Gastrocnemius medialis (tissue), 4 donors: ENCODE data around the gene ZBTB7B. TPM values are rescaled to one million over a fixed set of nuclear protein-coding genes. Genes with fewer than 3 reads are reported as not detected.

Experiments used
- ATAC-seq, 2 donors: fragments of 150-250 bp; one replicate each; pipeline ENCODE4 v1.9.1; 2016
- DNase-seq, 2 donors: peaks; one replicate each; pipeline ENCODE4 v3.0.0-alpha.2; 2019
- H3K27ac ChIP-seq, 4 donors: fragments of 200-600 bp; sonication (generic); 1 replicate in 1 of 4; 2 replicates in 3 of 4; pipeline ENCODE4 v1.5.1; 2016 to 2018; ENCODE audit warnings: mild to moderate bottlenecking in 2 of 4, moderate library complexity in 1 of 4
- H3K27me3 ChIP-seq, 3 donors: fragments of 200-600 bp; sonication (generic) in 2 of 3; 1 replicate in 1 of 3; 2 replicates in 2 of 3; pipeline versions ENCODE4 v1.5.1 to v1.6.0; 2016 to 2019; ENCODE audit warnings: mild to moderate bottlenecking in 1 of 3, moderate library complexity in 1 of 3
- H3K36me3 ChIP-seq, 2 donors: fragments of 200-600 bp; sonication (generic) in 1 of 2; one replicate each; pipeline ENCODE4 v1.5.1; 2017 to 2018
- H3K4me1 ChIP-seq, 2 donors: fragments of 200-600 bp; sonication (generic) in 1 of 2; one replicate each; pipeline ENCODE4 v1.5.1; 2016 to 2017; ENCODE audit warnings: mild to moderate bottlenecking in 2 of 2
- H3K4me3 ChIP-seq, 4 donors: fragments of 200-600 bp; sonication (generic) in 3 of 4; 1 replicate in 1 of 4; 2 replicates in 3 of 4; pipeline ENCODE4 v1.5.1; 2016 to 2019; ENCODE audit warnings: mild to moderate bottlenecking in 2 of 4
- H3K9me3 ChIP-seq, 3 donors: fragments of 200-600 bp; sonication (generic) in 2 of 3; 1 replicate in 1 of 3; 2 replicates in 2 of 3; pipeline ENCODE4 v1.5.1; 2016 to 2019
- POLR2A ChIP-seq, 2 donors: fragments of 450-650 bp; IDR thresholded peaks; one replicate each; pipeline ENCODE4 v1.6.1; 2017; ENCODE audit warnings: antibody characterized with exemption in 2 of 2, mild to moderate bottlenecking in 2 of 2, moderate library complexity in 2 of 2
- in situ Hi-C, 4 donors: fragments of 200-750 bp; cut with MboI; loops; one replicate each; pipeline versions ENCODE4 v1.15.0 to v1.8.0; 2017; ENCODE audit warnings: low sequenced_read_pairs in 4 of 4
- intact Hi-C: fragments of 100-400 bp; cut with DNase I; formaldehyde crosslinking; loops from one replicate; pipeline ENCODE4 v1.15.1; 2023; ENCODE audit warnings: low total_unique reads
- total RNA-seq, 4 donors: library from RNA; depleted of rRNA; stranded (reverse); fragments of >200 nt; gene quantifications; one replicate each; pipeline versions ENCODE4 v1.1.0 to v1.2.3, GENCODE V29; 2016
- TF ChIP-seq, protein P1 (sequence below), 5 experiments: fragments of 450-650 bp in 3 of 5; fragments of 200-600 bp in 2 of 5; sonication (generic) in 2 of 5; IDR thresholded peaks in 4 of 5; conservative IDR thresholded peaks in 1 of 5; 1 replicate in 4 of 5; 2 replicates in 1 of 5; pipeline ENCODE4 v1.5.1; 2016 to 2019; ENCODE audit warnings: antibody characterized with exemption in 5 of 5, mild to moderate bottlenecking in 3 of 5, moderate library complexity in 3 of 5

ZBTB7B gene
- total RNA-seq, 4 donors from 2014 or later: 61.3 to 100 (median 73.1) TPM

- H3K36me3 ChIP-seq: peaks cover 0 to 24% of the 10 kb centered on the region in 2 donors
- H3K4me1 ChIP-seq: peaks cover 25 to 29% of the 10 kb centered on the region in 2 donors
- ATAC-seq (peak; percentile 15 to 23), DNase-seq (no peak)
- intact Hi-C loops: loop anchor here (2.0 to 5.0 kb wide), 4 partner anchors 35 to 493 kb away; partner anchors contain the start of genes CKS1B, SHC1 and UBE2Q1
- TF ChIP-seq, protein P1, sequence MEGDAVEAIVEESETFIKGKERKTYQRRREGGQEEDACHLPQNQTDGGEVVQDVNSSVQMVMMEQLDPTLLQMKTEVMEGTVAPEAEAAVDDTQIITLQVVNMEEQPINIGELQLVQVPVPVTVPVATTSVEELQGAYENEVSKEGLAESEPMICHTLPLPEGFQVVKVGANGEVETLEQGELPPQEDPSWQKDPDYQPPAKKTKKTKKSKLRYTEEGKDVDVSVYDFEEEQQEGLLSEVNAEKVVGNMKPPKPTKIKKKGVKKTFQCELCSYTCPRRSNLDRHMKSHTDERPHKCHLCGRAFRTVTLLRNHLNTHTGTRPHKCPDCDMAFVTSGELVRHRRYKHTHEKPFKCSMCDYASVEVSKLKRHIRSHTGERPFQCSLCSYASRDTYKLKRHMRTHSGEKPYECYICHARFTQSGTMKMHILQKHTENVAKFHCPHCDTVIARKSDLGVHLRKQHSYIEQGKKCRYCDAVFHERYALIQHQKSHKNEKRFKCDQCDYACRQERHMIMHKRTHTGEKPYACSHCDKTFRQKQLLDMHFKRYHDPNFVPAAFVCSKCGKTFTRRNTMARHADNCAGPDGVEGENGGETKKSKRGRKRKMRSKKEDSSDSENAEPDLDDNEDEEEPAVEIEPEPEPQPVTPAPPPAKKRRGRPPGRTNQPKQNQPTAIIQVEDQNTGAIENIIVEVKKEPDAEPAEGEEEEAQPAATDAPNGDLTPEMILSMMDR (IDR thresholded peaks at IDR 0.05 in 4 of 5, conservative IDR thresholded peaks at IDR 0.05 in 1 of 5): no peak
- TF ChIP-seq POLR2A (IDR thresholded peaks at IDR 0.05): peak; percentile 62 to 66
- H3K4me3 ChIP-seq: peak overlapping the region; percentile 82 to 96 (median 90)
- H3K27me3 ChIP-seq: no peaks in the 10 kb centered on the region
- H3K27ac ChIP-seq: peak overlapping the region; percentile 90 to 99 (median 94)
- no peaks in the 10 kb centered on the region for H3K9me3 ChIP-seq
- in situ Hi-C loops: loop anchor here in 1 of 4 donors (25.0 kb wide), 1 partner anchor 89 kb away; the partner anchor contains the start of genes CKS1B, PBXIP1, PYGO2 and SHC1
These were observed 48.8 kb downstream of the ZBTB7B start for GRCh38 chr1:155051342-155051776.

GRCh38 chr1:155051777-155052398, 49.3 kb downstream of the ZBTB7B start:
- intact Hi-C loops: loop anchor here (2.0 to 5.0 kb wide), 4 partner anchors 35 to 493 kb away; partner anchors contain the start of genes CKS1B, SHC1 and UBE2Q1
- TF ChIP-seq, protein P1 (IDR thresholded peaks at IDR 0.05 in 4 of 5, conservative IDR thresholded peaks at IDR 0.05 in 1 of 5): no peak
- TF ChIP-seq POLR2A (IDR thresholded peaks at IDR 0.05): no peak
- ATAC-seq: peak; percentile 10 to 24

GRCh38 chr1:155052439-155053395, 50.1 kb downstream of the ZBTB7B start:
- Histone ChIP-seq H3K4me1 (peaks cover 25 to 29% of the 10 kb centered on the region in 2 donors), H3K4me3 (peak overlapping the region; percentile 82 to 96 (median 90)), H3K9me3 (no peaks in the 10 kb centered on the region), H3K27me3 (no peaks in the 10 kb centered on the region), H3K27ac (peak overlapping the region; percentile 90 to 99 (median 94)), H3K36me3 (peaks cover 0 to 37% of the 10 kb centered on the region in 2 donors)
- intact Hi-C loops (loop anchor here (5.0 kb wide), 1 partner anchor 80 kb away; the partner anchor contains the start of genes CKS1B and SHC1), in situ Hi-C loops (loop anchor here in 1 of 4 donors (25.0 kb wide), 1 partner anchor 90 kb away; the partner anchor contains the start of genes CKS1B, PBXIP1, PYGO2 and SHC1)
- TF ChIP-seq POLR2A (IDR thresholded peaks at IDR 0.05): no peak
- TF ChIP-seq, protein P1 (IDR thresholded peaks at IDR 0.05 in 4 of 5, conservative IDR thresholded peaks at IDR 0.05 in 1 of 5): no peak
- ATAC-seq (no peak), DNase-seq (no peak)

More at GRCh38 chr1:155051777-155052398, 49.3 kb downstream of the ZBTB7B start:
- Histone ChIP-seq H3K27ac (peak overlapping the region; percentile 90 to 99 (median 94)), H3K4me1 (peaks cover 25 to 29% of the 10 kb centered on the region in 2 donors), H3K9me3 (no peaks in the 10 kb centered on the region), H3K36me3 (peaks cover 0 to 29% of the 10 kb centered on the region in 2 donors), H3K27me3 (no peaks in the 10 kb centered on the region), H3K4me3 (peak overlapping the region; percentile 82 to 96 (median 90))
- peak; percentile 30 to 42 for DNase-seq
- in situ Hi-C loops: loop anchor here in 1 of 4 donors (25.0 kb wide), 1 partner anchor 90 kb away; the partner anchor contains the start of genes CKS1B, PBXIP1, PYGO2 and SHC1

DNA sequence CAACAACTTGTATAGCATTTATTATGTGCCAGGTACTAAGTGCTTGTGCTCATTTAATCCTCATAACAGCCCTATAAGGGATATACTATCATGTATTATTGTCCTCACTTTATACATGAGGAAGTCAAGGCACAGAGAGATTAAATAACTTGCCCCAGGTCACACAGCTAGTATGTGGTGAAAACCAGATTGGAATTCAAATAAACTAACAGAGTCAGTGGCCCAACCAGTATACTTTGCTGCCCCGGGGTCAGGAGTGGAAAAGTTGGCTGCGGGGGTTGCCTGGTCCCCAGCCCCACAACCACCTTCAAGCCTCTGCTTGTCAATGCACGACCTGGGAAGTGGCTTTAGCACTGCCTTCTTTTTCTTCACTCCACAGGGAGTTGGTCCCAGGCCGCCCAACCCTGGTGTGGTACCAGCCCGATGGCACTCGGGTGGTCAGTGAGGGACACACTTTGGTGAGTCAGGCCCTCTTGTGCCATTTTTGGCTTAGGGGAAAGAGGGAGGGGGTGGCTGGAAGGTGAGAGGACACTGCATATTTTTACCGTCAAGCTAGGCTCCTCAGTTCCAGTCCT, 51.0 kb downstream of the ZBTB7B start:
- peaks cover 22 to 24% of the 10 kb centered on the region in 2 donors for H3K4me1 ChIP-seq
- no peak for DNase-seq
- no peak for ATAC-seq
- H3K27ac ChIP-seq: peak overlapping the region in 3 of 4 donors; percentile 49 to 94 (median 60)
- no peaks in the 10 kb centered on the region for H3K9me3 ChIP-seq
- H3K4me3 ChIP-seq: no peak overlapping the region
- H3K36me3 ChIP-seq: peaks cover 0 to 46% of the 10 kb centered on the region in 2 donors
- H3K27me3 ChIP-seq: no peaks in the 10 kb centered on the region
- intact Hi-C loops: loop anchor here (5.0 kb wide), 1 partner anchor 81 kb away; the partner anchor contains the start of genes CKS1B and SHC1
- in situ Hi-C loops: loop anchor here in 1 of 4 donors (25.0 kb wide), 1 partner anchor 91 kb away; the partner anchor contains the start of genes CKS1B, PBXIP1, PYGO2 and SHC1
- TF ChIP-seq, protein P1 (IDR thresholded peaks at IDR 0.05 in 4 of 5, conservative IDR thresholded peaks at IDR 0.05 in 1 of 5): no peak
